ENCODE results near the gene PARN.

The PARN gene

GRCh38 chr16:14458576-14458975, 171.5 kb downstream of the PARN start:
- in situ Hi-C loops (cut with HindIII; ENCODE audit: low sequenced_read_pairs) = no loop called here
- TF ChIP-seq CTCF (IDR thresholded peaks at IDR 0.05; ENCODE audit: low read depth, low read length) = no peak
- DNase-seq (ENCODE audit: low read depth, low spot score) = no peak
- H3K4me3 ChIP-seq (ENCODE audit: low read depth, low read length) = no peak overlapping the region

GRCh38 chr16:14456793-14457481, 173.1 kb downstream of the PARN start:
- TF ChIP-seq CTCF (IDR thresholded peaks at IDR 0.05; ENCODE audit: low read depth, low read length) = no peak
- H3K4me3 ChIP-seq (ENCODE audit: low read depth, low read length) = no peak overlapping the region
- DNase-seq (ENCODE audit: low read depth, low spot score) = peak; percentile 71
- in situ Hi-C loops (cut with HindIII; ENCODE audit: low sequenced_read_pairs) = no loop called here

GRCh38 chr16:14455573-14455972, 174.5 kb downstream of the PARN start:
- H3K4me3 ChIP-seq (ENCODE audit: low read depth, low read length) = no peak overlapping the region
- in situ Hi-C loops (cut with HindIII; ENCODE audit: low sequenced_read_pairs) = no loop called here
- no peak for TF ChIP-seq CTCF (IDR thresholded peaks at IDR 0.05; ENCODE audit: low read depth, low read length)
- DNase-seq (ENCODE audit: low read depth, low spot score) = peak; percentile 15

GRCh38 chr16:14454391-14454790, 175.7 kb downstream of the PARN start:
- DNase-seq (ENCODE audit: low read depth, low spot score) = peak; percentile 68
- TF ChIP-seq CTCF (IDR thresholded peaks at IDR 0.05; ENCODE audit: low read depth, low read length) = no peak
- in situ Hi-C loops (cut with HindIII; ENCODE audit: low sequenced_read_pairs) = no loop called here

GRCh38 chr16:14452066-14452465, 178.0 kb downstream of the PARN start:
- DNase-seq (ENCODE audit: low read depth, low spot score) = no peak
- in situ Hi-C loops (cut with HindIII; ENCODE audit: low sequenced_read_pairs) = no loop called here
- no peak overlapping the region for H3K4me3 ChIP-seq (ENCODE audit: low read depth, low read length)
- no peak for TF ChIP-seq CTCF (IDR thresholded peaks at IDR 0.05; ENCODE audit: low read depth, low read length)

More at GRCh38 chr16:14454391-14454790, 175.7 kb downstream of the PARN start:
- no peak overlapping the region for H3K4me3 ChIP-seq (ENCODE audit: low read depth, low read length)

GRCh38 chr16:14450846-14451245, 179.2 kb downstream of the PARN start:
- TF ChIP-seq CTCF (IDR thresholded peaks at IDR 0.05; ENCODE audit: low read depth, low read length) = no peak
- no peak overlapping the region for H3K4me3 ChIP-seq (ENCODE audit: low read depth, low read length)
- in situ Hi-C loops (cut with HindIII; ENCODE audit: low sequenced_read_pairs) = no loop called here
- no peak for DNase-seq (ENCODE audit: low read depth, low spot score)

Measured in astrocyte of the spinal cord (primary cell).